GM21717 (cell line): ENCODE results near the gene DOK6.

ENCODE experiments used
- ATAC-seq: cut with Tn5 transposase; IDR thresholded peaks from one replicate; pipeline ENCODE4 v1.9.1; 2021; ENCODE audit warnings: mild to moderate bottlenecking, moderate library complexity; ENCODE audit not compliant: unreplicated experiment

Gene DOK6

GRCh38 chr18:69890558-69890957 lies 489.9 kb downstream of the DOK6 start:
- no peak for ATAC-seq

- ATAC-seq, result no peak
These were observed 493.8 kb downstream of the DOK6 start for GRCh38 chr18:69894467-69894866.

GRCh38 chr18:69895066-69896047 lies 494.7 kb downstream of the DOK6 start:
- no peak for ATAC-seq

GRCh38 chr18:69897397-69898108 lies 496.9 kb downstream of the DOK6 start:
- ATAC-seq, result no peak

GRCh38 chr18:69898241-69898861 lies 497.7 kb downstream of the DOK6 start:
- no peak for ATAC-seq
